Anterior cingulate cortex (tissue), 58 donors: ENCODE data around the gene GGTLC1.
A peak's percentile ranks its signal among the peaks of the same experiment; 100 is the strongest.
"Not testable (repeated sequence)": the region's sequence is repeated elsewhere in the genome, so short reads cannot be mapped to it uniquely, and the experiment has no call there.

Experiments
- DNase-seq, 58 donors: peaks; one replicate each; lab custom pipeline; 2025; lab: John Stamatoyannopoulos, UW

GGTLC1 gene

GRCh38 chr20:23995905-23996666 is 7.5 kb upstream of the GGTLC1 start:
- DNase-seq: peak in 15 of 58 donors; percentile 2 to 58 (median 16)

DNA sequence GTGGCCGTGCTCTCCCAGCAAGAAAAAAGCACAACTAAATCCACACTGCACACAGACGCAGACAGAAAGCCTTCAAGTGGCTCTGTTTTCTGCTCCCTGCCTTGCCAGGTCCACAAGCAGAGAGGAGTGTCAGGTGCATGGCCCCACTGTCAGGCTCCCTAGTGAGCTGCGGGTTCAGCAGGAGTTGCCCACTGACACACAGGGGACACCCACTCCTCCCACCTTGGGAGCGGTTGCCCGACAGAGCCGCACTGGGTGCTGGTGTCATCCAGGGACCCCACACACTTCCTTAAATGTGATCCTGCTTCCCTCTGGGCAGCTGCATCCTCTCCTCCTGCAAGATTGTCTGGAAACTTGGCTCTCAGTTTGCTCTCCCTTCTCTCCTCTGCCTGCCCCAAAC is 6.7 kb upstream of the GGTLC1 start:
- not testable (repeated sequence) for DNase-seq

DNA sequence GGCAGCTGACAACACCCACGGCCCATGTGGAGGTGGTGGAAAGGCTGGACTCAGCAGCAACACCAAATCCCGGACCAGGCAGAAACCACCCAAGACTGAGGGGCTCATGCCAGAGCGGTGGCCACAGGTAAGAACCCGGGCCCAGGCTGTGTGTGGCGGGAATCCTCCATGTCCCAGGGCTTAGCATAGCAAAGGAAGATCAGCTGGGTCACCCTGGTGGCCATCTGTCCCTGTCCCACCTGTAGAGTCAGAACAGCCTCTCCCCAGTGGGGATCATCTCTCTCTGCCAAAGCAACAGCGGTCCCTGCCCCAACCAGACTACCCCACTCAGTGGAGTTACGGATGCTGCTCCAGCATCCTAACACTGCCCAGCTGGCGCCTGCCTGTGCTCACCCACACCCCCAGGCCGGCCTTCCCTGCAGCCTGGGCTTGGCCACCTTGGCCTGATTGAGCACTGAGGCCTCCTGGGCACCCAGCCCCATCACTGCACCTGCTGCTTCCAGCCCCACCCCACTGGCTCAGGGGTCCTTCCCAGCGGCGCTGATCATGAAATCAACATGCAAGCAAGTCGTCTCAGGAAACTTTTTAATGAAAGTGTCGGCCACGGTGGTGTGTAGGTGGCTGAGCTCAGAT is 5.5 kb upstream of the GGTLC1 start:
- DNase-seq: not testable (repeated sequence)

DNA sequence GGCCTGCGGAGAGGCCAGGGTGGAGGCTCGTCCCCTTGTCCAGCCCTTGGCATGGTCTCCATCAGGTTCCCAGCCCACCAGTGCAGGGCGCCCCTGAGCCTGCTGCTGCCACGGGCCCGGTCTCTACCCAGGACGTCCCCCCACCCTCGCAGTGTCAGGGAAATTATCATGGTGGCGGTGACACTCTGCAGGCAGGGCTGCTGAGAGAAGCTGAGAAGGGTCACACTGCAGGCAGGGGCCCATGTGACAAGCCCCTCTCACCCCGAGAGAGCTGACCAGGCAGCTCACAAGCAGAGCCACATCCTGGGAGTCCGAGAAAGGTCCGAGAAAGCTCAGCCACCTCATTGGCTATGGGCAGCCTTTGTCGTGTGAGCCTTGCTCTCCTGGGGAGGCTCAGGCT is 4.9 kb upstream of the GGTLC1 start:
- DNase-seq: not testable (repeated sequence)

DNA sequence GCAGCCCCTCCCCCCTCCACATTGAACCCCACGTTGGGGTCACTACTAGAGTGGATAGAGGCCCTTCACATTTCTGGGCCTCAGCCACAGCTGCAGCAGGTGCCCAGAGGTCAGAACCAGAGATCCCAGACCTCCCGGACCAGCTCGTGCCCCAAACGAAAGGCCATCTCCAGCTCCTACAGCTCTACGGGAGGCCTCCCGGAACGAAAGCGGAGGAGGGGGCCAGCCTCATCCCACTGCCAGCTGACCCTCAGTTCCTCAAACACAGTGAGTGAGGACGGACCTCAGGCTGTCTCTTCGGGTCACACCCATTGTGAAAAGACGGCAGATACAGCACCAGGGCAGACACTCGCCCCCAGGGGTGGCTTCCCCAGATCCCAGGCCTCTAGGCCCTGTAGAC is 1.7 kb upstream of the GGTLC1 start:
- not testable (repeated sequence) for DNase-seq

GRCh38 chr20:23988966-23989365 is 387 bp upstream of the GGTLC1 start:
- DNase-seq: not testable (repeated sequence)

DNA sequence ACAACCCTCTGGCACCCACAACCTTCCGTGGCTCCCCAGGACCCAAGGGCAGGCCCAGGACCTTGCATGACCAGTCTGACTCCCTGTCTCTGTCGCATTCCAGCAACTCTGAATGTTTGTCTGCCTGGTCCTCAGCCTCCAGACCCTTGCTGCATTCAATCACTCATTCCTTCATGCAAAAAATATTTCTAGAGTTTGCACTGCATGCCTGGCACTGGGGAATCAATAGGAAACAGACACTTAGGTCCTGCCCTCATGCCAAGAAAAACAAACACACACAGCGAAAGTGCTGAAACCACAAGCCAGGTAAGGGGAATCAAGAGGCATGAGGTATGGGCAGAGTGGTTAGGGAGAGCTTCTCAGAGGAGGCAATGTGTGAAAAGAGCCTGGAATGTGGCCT is 1.9 kb downstream of the GGTLC1 start:
- DNase-seq: not testable (repeated sequence)

GRCh38 chr20:23986310-23986709 is 2.3 kb downstream of the GGTLC1 start:
- DNase-seq: not testable (repeated sequence)

DNA sequence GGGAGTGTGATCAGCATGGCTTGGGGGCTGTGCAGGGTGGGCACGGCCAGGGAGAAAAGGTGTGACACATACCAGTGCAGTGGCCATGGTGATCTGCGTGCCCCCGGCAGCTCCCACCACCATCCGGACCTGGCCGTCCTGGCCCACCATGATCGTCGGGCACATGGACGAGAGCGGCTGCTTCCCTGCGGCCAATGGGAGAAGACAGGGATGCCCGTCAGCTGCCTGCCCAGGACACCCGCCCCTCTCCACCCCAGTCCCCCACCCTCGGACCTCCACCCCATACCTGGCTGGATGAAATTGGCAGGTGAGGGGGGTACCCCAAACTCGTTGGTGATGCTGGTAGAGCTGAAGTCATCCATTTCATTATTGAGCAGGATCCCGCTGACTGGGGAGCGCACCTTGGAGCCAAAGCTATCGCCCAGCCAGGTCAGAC is 2.8 kb downstream of the GGTLC1 start:
- DNase-seq: not testable (repeated sequence)

DNA sequence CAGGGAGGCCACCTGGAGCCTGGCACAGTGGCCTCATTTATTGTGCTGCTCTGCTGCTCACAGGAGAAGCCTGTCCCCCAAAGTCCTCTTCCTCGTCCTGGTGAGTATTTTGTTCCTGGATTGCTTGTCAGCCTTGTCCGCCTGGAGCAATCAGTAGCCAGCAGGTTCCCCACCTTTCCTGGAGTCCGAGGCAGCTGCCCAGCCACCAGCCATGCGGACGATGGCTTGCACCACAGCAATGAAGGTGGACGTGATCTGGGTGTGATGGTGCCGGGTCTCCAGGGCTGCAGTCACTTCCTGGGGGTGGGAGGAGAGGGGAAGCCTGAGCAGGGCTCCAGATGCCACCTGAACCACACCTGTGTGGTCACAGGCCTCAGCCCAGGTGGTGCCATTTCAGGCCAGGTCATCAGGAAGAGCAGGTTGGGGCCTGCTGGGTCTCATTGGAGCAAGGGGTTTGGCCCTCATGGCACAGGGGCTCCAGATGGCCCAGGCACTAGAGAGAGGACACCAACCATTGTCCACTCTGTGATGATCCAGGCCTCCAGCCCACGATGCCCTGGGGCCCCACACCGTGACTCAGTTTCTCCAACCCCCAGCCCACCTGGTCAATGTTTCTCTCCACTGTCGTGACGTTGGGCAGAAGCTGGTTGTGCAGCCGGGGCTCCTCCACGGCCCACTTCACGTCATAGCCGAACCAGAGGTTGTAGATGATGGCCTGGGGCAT is 3.4 kb downstream of the GGTLC1 start:
- DNase-seq: not testable (repeated sequence)

DNA sequence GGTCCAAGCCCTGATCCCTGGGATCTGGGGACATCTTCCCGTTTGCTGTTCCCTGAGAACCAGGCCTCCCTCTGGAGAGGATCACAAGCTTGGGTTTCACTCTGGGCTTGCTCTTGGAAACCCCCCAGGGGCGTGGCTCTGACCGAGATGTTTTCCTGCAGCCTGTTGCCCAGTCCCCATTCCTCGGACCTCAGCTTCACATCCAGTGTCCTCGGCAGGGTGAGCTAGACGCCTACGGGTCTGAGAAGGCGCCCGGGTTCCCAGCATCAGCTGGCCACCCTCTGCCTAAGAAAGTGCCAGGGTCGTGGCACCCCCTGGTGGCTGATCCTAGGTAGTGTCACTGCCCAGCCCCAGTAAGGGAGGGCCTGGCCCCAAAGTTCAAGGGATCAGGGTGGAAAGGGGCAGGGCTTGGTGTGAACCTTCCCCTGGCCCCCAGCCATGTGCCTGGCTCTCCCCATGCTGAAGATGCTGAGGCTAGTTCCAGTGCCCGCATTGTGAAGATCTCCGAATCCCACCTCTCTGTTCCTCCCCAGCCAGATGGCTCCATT is 4.0 kb downstream of the GGTLC1 start:
- not testable (repeated sequence) for DNase-seq

DNA sequence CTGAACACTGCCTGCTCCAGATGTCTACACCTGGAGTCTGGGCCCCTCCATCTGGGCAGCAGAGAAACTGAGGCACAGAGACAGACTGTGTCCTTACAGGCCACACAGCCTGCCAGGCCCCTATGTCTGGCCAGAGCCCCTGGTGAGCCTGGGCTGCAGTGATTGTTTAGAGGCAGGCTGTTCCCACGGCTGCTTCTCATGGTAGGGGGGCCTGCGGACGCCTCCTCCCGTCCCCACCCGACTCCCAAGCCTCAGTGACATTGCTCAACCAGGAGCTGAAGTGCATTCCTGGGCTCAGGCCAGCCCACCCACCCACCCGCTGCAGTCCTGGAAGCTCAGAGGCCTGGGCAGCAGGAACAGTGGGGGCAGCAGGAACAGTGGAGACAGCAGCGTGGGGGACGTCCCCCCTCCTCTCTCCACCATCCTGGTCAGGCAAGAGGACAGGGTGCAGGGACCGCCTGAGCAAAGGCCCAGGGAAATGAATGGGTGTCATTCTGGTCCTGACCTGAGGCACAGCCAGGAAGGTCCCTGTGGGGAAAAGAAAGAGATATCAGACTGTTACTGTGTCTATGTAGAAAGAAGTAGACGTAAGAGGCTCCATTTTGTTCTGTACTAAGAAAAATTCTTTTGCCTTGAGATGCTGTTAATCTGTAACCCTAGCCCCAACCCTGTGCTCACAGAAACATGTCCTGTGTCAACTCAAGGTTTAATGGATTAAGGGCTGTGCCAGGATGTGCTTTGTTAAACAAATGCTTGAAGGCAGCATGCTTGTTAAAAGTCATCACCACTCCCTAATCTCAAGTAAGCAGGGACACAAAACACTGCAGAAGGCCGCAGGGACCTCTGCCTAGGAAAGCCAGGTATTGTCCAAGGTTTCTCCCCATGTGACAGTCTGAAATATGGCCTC is 6.2 kb downstream of the GGTLC1 start:
- not testable (repeated sequence) for DNase-seq

- DNase-seq: not testable (repeated sequence)
Measured at GRCh38 chr20:23981526-23981925, 7.1 kb downstream of the GGTLC1 start.

- DNase-seq: not testable (repeated sequence)
Measured at GRCh38 chr20:23981014-23981413, 7.6 kb downstream of the GGTLC1 start.

GRCh38 chr20:23979899-23980811 is 8.4 kb downstream of the GGTLC1 start:
- DNase-seq: not testable (repeated sequence)

DNA sequence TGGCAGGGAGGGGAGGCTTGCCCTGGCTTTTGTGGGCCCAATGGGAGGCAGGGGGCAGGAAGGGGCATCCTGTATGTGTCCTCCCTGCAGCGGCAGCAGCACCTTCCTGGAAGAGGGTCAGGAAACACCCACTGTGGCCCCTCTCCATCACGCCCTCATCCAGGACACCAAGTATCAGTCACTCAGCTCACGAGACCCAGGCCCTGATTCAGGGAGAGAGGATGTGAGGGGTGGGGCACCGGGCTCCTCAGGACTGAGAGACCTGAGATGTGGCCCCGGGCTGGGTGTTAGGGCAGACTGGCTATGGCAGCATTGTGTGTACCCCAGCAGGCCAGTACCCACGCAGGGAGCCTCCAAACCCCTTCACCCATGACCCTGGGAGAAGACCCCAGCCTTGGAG is 9.2 kb downstream of the GGTLC1 start:
- not testable (repeated sequence) for DNase-seq

DNA sequence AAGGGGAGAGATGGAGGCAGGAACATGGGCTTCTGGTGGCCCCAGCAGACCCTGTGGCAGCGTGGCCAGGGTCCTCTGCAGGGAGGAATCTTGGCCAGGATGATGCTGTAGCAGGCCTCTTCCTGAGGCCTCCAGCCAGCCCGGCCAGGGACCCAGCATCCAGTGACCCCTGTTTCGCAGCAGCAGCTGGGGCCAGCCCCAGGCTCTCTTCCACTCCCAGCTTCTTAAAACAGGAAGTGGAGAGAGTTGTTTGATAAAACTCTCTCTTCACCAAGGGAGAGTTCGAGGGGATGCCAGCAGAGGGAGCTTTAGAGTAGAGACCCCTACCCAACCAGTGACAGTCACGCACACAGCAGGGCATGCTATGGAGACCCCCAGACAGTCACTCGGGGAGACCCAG is 10.1 kb downstream of the GGTLC1 start:
- not testable (repeated sequence) for DNase-seq

DNA sequence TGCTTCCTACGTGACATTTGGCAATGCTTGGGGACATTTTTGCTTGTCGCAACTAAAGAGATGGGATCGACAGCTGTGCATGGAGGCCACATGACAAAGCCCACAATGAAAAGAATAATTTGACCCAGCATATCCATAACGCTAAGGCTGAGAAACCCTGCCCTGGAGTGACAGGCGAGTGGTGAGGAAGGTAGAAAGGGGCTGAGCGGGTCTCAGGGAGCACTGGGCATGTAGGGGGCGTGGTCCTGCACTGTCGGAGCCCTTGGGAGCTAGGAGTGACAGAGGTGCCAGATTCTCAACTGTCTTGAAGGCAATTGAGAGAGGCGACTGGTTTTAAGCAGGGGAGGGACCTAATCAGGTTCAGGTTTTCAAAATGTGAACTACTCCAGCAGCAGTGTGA is 13.6 kb downstream of the GGTLC1 start:
- DNase-seq: no peak

DNA sequence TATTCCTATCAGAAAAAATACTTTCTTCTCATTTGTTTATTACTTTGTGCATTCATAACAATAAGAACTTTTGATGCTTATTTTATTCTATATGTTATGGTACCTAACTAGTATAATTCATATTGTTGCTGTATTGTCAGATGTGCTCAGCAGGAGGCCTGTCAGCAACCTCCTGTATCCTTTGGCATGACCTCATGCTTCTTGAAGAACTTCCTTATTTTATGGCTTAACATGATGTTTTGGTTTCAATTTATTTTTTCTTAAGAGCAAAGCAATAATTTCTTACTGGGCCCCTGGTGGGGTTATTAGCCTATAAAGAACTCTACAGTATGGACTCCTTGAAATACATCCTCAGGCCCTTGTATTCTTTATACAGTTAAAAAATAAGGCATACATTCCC is 17.3 kb downstream of the GGTLC1 start:
- no peak for DNase-seq
